HL-60 (cell line): Measurements from ENCODE around the gene BRICD5.

Experiments used
- DNase-seq, 2 experiments: peaks; one replicate each; pipeline ENCODE4 v3.0.0-alpha.2; 2010 to 2020; ENCODE audit warnings: low read depth in 1 of 2, low spot score in 1 of 2
- H3K27ac ChIP-seq: fragments of 250-450 bp; sonication (Bioruptor Pico); replicated peaks from 2 replicates; pipeline ENCODE4 v1.5.1; 2020; ENCODE audit warnings: mild to moderate bottlenecking, moderate library complexity
- H3K27me3 ChIP-seq: fragments of 250-450 bp; sonication (Bioruptor Pico); 2 replicates; pipeline ENCODE4 v1.5.1; 2021; ENCODE audit warnings: mild to moderate bottlenecking, moderate library complexity; ENCODE audit not compliant: insufficient read depth, poor library complexity, severe bottlenecking
- H3K4me3 ChIP-seq: replicated peaks from 2 replicates; pipeline ENCODE4 v1.5.1; 2011; ENCODE audit warnings: mild to moderate bottlenecking, control low read depth, low read length; ENCODE audit not compliant: insufficient read depth
- CTCF ChIP-seq: IDR thresholded peaks from one replicate; pipeline ENCODE4 v1.5.1; 2011; ENCODE audit warnings: low read length, control low read depth, inconsistent platforms; ENCODE audit not compliant: insufficient read depth
- GABPA ChIP-seq: IDR thresholded peaks from 2 replicates; pipeline ENCODE4 v1.6.1; 2012; ENCODE audit warnings: low read depth
- POLR2AphosphoS5 ChIP-seq: IDR thresholded peaks from 2 replicates; pipeline ENCODE4 v1.6.1; 2012; ENCODE audit warnings: low read depth
- REST ChIP-seq: IDR thresholded peaks from 2 replicates; pipeline ENCODE4 v1.6.1; 2012; ENCODE audit warnings: low read depth; ENCODE audit not compliant: insufficient replicate concordance
- SPI1 ChIP-seq: IDR thresholded peaks from 2 replicates; pipeline ENCODE4 v1.6.1; 2012; ENCODE audit warnings: low read depth, mild to moderate bottlenecking, borderline replicate concordance

Gene BRICD5

GRCh38 chr16:2234813-2235170 lies 24.1 kb upstream of the BRICD5 start:
- H3K27me3 ChIP-seq: no peaks in the 10 kb centered on the region
- H3K27ac ChIP-seq: no peak overlapping the region
- H3K4me3 ChIP-seq: no peak overlapping the region
- TF ChIP-seq GABPA: no peak
- DNase-seq: no peak

GRCh38 chr16:2233872-2234812 lies 23.5 kb upstream of the BRICD5 start:
- H3K27me3 ChIP-seq: no peaks in the 10 kb centered on the region
- DNase-seq: no peak
- TF ChIP-seq REST (no peak), SPI1 (no peak), CTCF (no peak), POLR2AphosphoS5 (no peak), GABPA (no peak)
- no peak overlapping the region for H3K4me3 ChIP-seq
- no peak overlapping the region for H3K27ac ChIP-seq

- H3K4me3 ChIP-seq: no peak overlapping the region
- no peak for DNase-seq
- TF ChIP-seq REST (no peak), CTCF (no peak), POLR2AphosphoS5 (no peak), SPI1 (no peak), GABPA (no peak)
- H3K27me3 ChIP-seq: no peaks in the 10 kb centered on the region
- H3K27ac ChIP-seq: no peak overlapping the region
Measured at GRCh38 chr16:2233046-2233775, 22.5 kb upstream of the BRICD5 start.
